Glutamatergic neuron (in vitro differentiated cells): ENCODE measurements around the gene OPRL1. TPM values are rescaled to one million over a fixed set of nuclear protein-coding genes. Genes with fewer than 3 reads are reported as not detected.

Experiments
- DNase-seq: peaks from one replicate; pipeline ENCODE4 v3.0.0; 2022
- H3K27ac Mint-ChIP-seq: one replicate; pipeline ENCODE4 v1.8.0; 2020; ENCODE audit warnings: mild to moderate bottlenecking, mixed read lengths, inconsistent platforms; ENCODE audit not compliant: unreplicated experiment
- H3K27me3 Mint-ChIP-seq: one replicate; pipeline ENCODE4 v1.8.0; 2020; ENCODE audit warnings: mild to moderate bottlenecking, moderate library complexity, mixed read lengths, inconsistent platforms; ENCODE audit not compliant: unreplicated experiment
- H3K36me3 Mint-ChIP-seq: one replicate; pipeline ENCODE4 v1.8.0; 2020; ENCODE audit warnings: mild to moderate bottlenecking, mixed read lengths, inconsistent platforms; ENCODE audit not compliant: unreplicated experiment
- H3K4me1 Mint-ChIP-seq: one replicate; pipeline ENCODE4 v1.8.0; 2020; ENCODE audit warnings: mild to moderate bottlenecking, low read depth, mixed read lengths, inconsistent platforms; ENCODE audit not compliant: unreplicated experiment
- H3K4me3 Mint-ChIP-seq: one replicate; pipeline ENCODE4 v1.8.0; 2020; ENCODE audit warnings: mild to moderate bottlenecking, mixed read lengths, inconsistent platforms; ENCODE audit not compliant: unreplicated experiment
- H3K9me3 Mint-ChIP-seq: one replicate; pipeline ENCODE4 v1.8.0; 2020; ENCODE audit warnings: mild to moderate bottlenecking, moderate library complexity, mixed read lengths, inconsistent platforms; ENCODE audit not compliant: unreplicated experiment
- CTCF ChIP-seq: fragments of 200-600 bp; sonication (generic); IDR thresholded peaks from one replicate; pipeline ENCODE4 v1.5.0; 2021; ENCODE audit not compliant: partially characterized antibody, unreplicated experiment
- total RNA-seq: library from RNA; stranded (reverse); fragmentation: NEBNext Ultra II Directional; extraction: Animal tissue kit (Norgen Biotek cat#: 25700); gene quantifications from one replicate; pipeline ENCODE4 v1.2.1, GENCODE V29; 2021; ENCODE audit not compliant: unreplicated experiment

OPRL1 gene
- total RNA-seq, 1 donor from 2014 or later = 2.9 TPM

GRCh38 chr20:64069614-64070243, 10.2 kb upstream of the OPRL1 start:
- no peak overlapping the region for H3K27ac Mint-ChIP-seq
- no peaks in the 10 kb centered on the region for H3K36me3 Mint-ChIP-seq
- H3K27me3 Mint-ChIP-seq = peaks cover 1% of the 10 kb centered on the region
- peak; percentile 74 for DNase-seq
- H3K9me3 Mint-ChIP-seq = no peaks in the 10 kb centered on the region
- no peak overlapping the region for H3K4me3 Mint-ChIP-seq
- peaks cover under 1% of the 10 kb centered on the region for H3K4me1 Mint-ChIP-seq
- peak; percentile 85 for TF ChIP-seq CTCF

GRCh38 chr20:64070244-64070993, 9.5 kb upstream of the OPRL1 start:
- no peak overlapping the region for H3K4me3 Mint-ChIP-seq
- peaks cover 1% of the 10 kb centered on the region for H3K27me3 Mint-ChIP-seq
- H3K36me3 Mint-ChIP-seq = no peaks in the 10 kb centered on the region
- H3K9me3 Mint-ChIP-seq = no peaks in the 10 kb centered on the region
- TF ChIP-seq CTCF = no peak
- no peaks in the 10 kb centered on the region for H3K4me1 Mint-ChIP-seq
- no peak overlapping the region for H3K27ac Mint-ChIP-seq
- DNase-seq = no peak

- no peak overlapping the region for H3K27ac Mint-ChIP-seq
- no peak for TF ChIP-seq CTCF
- H3K9me3 Mint-ChIP-seq = no peaks in the 10 kb centered on the region
- H3K27me3 Mint-ChIP-seq = peaks cover 1% of the 10 kb centered on the region
- no peak overlapping the region for H3K4me3 Mint-ChIP-seq
- no peaks in the 10 kb centered on the region for H3K36me3 Mint-ChIP-seq
- no peaks in the 10 kb centered on the region for H3K4me1 Mint-ChIP-seq
- no peak for DNase-seq
These were observed 8.2 kb upstream of the OPRL1 start for GRCh38 chr20:64071341-64072332.

- no peaks in the 10 kb centered on the region for H3K9me3 Mint-ChIP-seq
- peaks cover 1% of the 10 kb centered on the region for H3K27me3 Mint-ChIP-seq
- no peak overlapping the region for H3K27ac Mint-ChIP-seq
- no peak for TF ChIP-seq CTCF
- no peak for DNase-seq
- H3K4me3 Mint-ChIP-seq = no peak overlapping the region
- no peaks in the 10 kb centered on the region for H3K36me3 Mint-ChIP-seq
- H3K4me1 Mint-ChIP-seq = no peaks in the 10 kb centered on the region
These were observed 7.3 kb upstream of the OPRL1 start for GRCh38 chr20:64072498-64073063.
